Fibroblast of villous mesenchyme (primary cell): ENCODE data around the gene FRAS1. TPM values are rescaled to one million over a fixed set of nuclear protein-coding genes. Genes with fewer than 3 reads are reported as not detected.
"Not testable (repeated sequence)": the region's sequence is repeated elsewhere in the genome, so short reads cannot be mapped to it uniquely, and the experiment has no call there.

Experiments
- DNase-seq: peaks from one replicate; pipeline ENCODE4 v3.0.0-alpha.2; 2010; ENCODE audit warnings: low read depth
- H3K4me3 ChIP-seq: 2 replicates; pipeline ENCODE4 v1.5.1; 2011; ENCODE audit warnings: low read depth, mild to moderate bottlenecking, low read length
- CTCF ChIP-seq: IDR thresholded peaks from 2 replicates; pipeline ENCODE4 v1.5.1; 2012; ENCODE audit warnings: low read depth, mild to moderate bottlenecking, low read length; ENCODE audit not compliant: insufficient read depth
- total RNA-seq: library from RNA; depleted of rRNA; stranded (reverse); fragments of >200 nt; gene quantifications from 2 replicates; pipeline ENCODE4 v1.2.3, GENCODE V29; 2012

Gene FRAS1
- total RNA-seq, 1 donor, result 1.3 TPM

DNA sequence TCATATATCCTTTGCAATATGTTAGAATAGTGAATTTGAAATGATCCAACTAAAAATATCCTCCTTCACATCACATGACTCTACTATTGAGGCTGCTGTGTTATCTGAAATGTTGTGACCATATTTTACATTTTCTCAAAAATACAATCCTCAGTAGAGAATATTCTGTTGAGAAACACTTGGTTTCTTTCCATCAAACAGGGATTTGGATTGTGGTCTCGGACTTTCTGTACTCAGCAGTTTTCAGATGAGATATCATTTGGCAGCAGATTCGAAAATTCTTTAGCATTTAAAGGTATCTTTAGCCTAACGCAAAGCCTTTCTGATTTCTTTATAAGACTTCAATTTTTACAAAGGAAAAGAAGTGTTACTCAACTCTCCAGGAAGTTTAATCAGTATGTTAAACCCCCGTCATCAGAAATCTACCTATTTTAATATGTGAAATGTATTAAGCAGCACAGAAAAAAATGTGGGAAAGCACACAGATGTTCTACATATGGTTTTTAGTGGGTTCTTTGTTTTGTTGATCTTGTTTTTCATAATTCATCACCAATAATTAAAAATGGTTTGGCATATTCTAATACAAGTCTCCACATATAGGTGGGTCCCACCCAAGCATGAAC is 439.0 kb downstream of the FRAS1 start:
- no peak overlapping the region for H3K4me3 ChIP-seq
- DNase-seq, result no peak
- TF ChIP-seq CTCF, result no peak

- not testable (repeated sequence) for DNase-seq, H3K4me3 ChIP-seq
These were observed 449.1 kb downstream of the FRAS1 start for GRCh38 chr4:78506260-78506659.

- DNase-seq, result no peak
- TF ChIP-seq CTCF, result no peak
- H3K4me3 ChIP-seq, result no peak overlapping the region
These were observed 451.9 kb downstream of the FRAS1 start for GRCh38 chr4:78509043-78509442.

GRCh38 chr4:78510108-78510507 is 453.0 kb downstream of the FRAS1 start:
- H3K4me3 ChIP-seq, result no peak overlapping the region
- no peak for TF ChIP-seq CTCF
- DNase-seq, result no peak

- no peak overlapping the region for H3K4me3 ChIP-seq
- no peak for TF ChIP-seq CTCF
- DNase-seq, result no peak
These were observed 453.6 kb downstream of the FRAS1 start for GRCh38 chr4:78510681-78511080.

GRCh38 chr4:78512357-78512920 is 455.3 kb downstream of the FRAS1 start:
- no peak overlapping the region for H3K4me3 ChIP-seq
- no peak for TF ChIP-seq CTCF
- DNase-seq, result no peak

- no peak overlapping the region for H3K4me3 ChIP-seq
- no peak for TF ChIP-seq CTCF
- no peak for DNase-seq
These were observed 456.4 kb downstream of the FRAS1 start for GRCh38 chr4:78513411-78513975.
